ENCODE data around the gene TTLL8. TPM values are rescaled to one million over a fixed set of nuclear protein-coding genes. Genes with fewer than 3 reads are reported as not detected.

Gene TTLL8
- total RNA-seq, 1 donor = not detected

DNA sequence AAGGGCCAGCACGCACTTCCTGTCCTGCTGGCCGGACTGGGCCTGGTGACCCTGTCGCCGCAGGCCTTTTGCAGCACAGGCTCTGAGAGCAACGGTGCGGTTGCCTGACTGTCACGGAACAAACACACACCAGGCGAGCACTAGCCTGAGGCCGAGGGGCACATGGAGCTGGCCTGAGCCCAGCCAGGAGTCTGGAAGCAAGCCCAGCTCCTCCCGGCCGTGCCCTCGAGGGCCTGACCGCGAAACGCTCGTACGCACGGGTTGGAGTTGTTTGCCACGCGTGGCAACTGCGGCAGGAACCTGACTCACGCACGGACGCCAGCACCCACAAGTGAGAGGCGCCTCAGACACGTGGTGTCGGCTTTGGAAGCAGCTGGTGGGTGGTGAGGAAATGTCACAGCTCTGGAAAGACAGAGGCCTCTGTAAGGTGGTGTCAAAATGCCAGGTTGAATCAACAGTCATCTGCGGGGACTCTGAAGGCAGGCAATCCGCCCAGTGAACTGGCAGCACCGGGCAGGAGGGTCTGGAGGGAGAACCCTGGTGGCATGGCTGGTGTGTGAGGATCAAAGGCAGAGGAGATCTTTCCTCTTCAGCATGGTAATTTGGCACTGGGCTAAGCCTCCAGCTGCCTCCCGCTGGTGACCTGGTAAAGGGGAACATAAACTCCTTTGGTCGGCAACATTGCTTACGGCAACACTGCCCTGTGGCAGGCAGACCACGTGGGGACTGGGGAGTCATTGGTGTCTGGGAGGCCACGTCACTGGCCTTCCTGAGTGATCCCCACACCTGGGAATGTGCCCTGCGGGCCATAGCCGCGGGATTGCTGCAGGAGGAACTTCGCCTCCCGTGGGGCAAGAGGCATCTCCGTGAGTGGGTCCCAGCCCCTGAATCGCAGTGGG, 30.2 kb downstream of the TTLL8 start:
- no peak for DNase-seq (ENCODE audit: low read depth)
- H3K4me3 ChIP-seq (ENCODE audit: low read depth, low read length) = no peak overlapping the region
- TF ChIP-seq, protein P1, sequence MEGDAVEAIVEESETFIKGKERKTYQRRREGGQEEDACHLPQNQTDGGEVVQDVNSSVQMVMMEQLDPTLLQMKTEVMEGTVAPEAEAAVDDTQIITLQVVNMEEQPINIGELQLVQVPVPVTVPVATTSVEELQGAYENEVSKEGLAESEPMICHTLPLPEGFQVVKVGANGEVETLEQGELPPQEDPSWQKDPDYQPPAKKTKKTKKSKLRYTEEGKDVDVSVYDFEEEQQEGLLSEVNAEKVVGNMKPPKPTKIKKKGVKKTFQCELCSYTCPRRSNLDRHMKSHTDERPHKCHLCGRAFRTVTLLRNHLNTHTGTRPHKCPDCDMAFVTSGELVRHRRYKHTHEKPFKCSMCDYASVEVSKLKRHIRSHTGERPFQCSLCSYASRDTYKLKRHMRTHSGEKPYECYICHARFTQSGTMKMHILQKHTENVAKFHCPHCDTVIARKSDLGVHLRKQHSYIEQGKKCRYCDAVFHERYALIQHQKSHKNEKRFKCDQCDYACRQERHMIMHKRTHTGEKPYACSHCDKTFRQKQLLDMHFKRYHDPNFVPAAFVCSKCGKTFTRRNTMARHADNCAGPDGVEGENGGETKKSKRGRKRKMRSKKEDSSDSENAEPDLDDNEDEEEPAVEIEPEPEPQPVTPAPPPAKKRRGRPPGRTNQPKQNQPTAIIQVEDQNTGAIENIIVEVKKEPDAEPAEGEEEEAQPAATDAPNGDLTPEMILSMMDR (IDR thresholded peaks at IDR 0.05; ENCODE audit: insufficient read depth, low read length) = no peak

DNA sequence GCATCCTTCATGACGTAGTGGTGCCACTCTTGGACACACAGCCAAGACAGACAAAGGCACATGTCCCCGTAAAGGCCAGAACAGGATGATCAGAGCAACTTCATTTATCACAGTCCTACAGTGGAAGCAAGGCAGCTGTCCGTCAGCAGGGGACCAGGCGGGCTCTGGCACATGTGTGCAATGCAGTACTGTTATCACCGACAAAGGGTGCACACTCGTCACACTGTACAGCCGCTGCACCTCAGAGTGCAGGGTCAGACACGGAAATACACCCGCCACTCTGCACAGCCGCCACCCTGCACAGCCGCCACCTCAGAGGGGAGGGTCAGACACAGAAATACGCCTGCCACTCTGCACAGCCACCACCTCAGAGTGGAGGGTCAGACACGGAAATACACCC, 32.1 kb downstream of the TTLL8 start:
- no peak overlapping the region for H3K4me3 ChIP-seq (ENCODE audit: low read depth, low read length)
- TF ChIP-seq, protein P1 (IDR thresholded peaks at IDR 0.05; ENCODE audit: insufficient read depth, low read length) = no peak
- DNase-seq (ENCODE audit: low read depth) = no peak

DNA sequence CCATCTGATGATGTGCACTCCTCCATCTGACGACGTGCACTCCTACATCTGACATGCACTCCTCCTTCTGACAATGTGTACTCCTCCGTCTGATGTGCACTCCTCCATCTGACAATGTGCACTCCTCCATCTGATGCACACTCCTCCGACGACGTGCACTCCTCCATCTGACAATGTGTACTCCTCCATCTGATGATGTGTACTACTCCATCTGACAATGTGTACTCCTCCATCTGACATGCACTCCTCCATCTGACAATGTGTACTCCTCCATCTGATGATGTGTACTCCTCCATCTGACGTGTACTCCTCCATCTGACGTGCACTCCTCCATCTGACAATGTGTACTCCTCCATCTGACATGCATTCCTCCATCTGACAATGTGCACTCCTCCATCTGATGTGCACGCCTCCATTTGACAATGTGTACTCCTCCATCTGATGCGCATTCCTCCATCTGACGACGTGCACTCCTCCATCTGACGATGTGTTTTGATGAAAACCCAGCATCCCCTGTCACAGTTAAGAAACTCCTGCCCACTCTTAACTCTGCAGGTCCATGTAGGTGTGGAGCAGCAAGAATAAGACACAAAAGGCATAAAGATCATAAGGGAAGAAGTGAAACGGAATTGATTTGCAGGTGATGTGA, 35.8 kb downstream of the TTLL8 start:
- no peak for DNase-seq (ENCODE audit: low read depth)
- no peak overlapping the region for H3K4me3 ChIP-seq (ENCODE audit: low read depth, low read length)
- TF ChIP-seq, protein P1 (IDR thresholded peaks at IDR 0.05; ENCODE audit: insufficient read depth, low read length) = no peak

DNA sequence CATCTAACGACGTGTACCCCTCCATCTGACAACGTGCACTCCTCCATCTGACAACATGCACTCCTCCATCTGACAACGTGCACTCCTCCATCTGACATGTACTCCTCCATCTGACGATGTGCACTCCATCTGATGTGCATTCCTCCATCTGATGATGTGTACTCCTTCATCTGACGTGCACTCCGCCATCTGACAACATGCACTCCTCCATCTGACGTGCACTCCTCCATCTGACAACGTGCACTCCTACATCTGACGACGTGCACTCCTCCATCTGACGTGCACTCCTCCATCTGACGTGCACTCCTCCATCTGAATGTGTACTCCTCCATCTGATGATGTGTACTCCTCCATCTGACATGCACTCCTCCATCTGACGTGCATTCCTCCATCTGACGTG, 37.5 kb downstream of the TTLL8 start:
- no peak for DNase-seq (ENCODE audit: low read depth)
- H3K4me3 ChIP-seq (ENCODE audit: low read depth, low read length) = no peak overlapping the region
- TF ChIP-seq, protein P1 (IDR thresholded peaks at IDR 0.05; ENCODE audit: insufficient read depth, low read length) = no peak

DNA sequence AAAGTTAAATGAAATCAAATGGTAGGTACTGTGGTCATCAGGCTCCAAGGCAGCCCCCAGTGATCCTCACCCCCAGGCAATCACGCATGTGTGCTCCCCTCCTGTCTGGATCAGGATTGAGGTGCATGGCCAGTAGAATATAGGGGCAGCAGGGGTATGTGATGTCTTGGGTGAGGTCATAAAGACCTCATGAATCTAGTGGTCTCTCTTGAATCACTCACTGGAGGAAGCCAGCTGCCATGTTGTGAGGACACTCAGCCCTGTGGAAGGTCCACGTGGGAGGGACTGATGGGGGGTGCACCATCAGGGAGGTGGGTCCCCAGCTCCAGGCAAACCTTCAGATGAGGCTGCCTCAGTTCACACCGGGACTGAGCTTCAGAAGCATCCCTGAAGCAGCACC, 38.8 kb downstream of the TTLL8 start:
- no peak for DNase-seq (ENCODE audit: low read depth)
- H3K4me3 ChIP-seq (ENCODE audit: low read depth, low read length) = no peak overlapping the region
- TF ChIP-seq, protein P1 (IDR thresholded peaks at IDR 0.05; ENCODE audit: insufficient read depth, low read length) = no peak

DNA sequence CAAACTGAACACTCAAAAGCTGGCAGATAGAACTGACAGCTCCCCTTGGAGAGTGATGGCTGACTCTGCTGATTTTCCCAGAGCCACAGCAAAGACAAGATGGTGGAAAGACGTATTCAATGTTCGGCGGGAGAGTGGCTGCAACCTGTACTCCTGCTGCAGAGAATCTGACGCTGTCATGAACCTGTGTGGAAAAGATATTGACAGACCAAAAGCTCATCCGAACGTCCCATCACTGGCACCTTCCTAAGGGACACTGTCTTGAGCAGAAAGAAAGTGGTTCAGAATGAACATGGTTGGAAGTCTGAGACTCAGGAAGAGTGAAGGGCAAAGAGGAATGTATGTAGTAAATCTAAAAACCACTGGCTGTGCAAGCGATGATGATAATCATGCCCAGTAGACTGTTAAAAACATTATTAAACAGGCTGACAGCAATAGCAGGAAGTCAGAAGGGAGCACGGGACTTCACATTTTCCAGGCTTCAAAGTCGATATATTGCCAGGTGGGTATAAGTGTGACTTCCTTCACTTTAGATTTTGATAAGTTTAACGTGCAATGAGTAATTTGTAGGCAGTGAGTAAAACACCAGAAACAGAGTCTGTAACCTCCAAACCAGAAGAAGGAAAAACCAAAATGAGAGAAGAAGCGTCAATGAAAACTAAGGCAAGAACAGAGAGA, 39.4 kb downstream of the TTLL8 start:
- no peak for DNase-seq (ENCODE audit: low read depth)
- no peak overlapping the region for H3K4me3 ChIP-seq (ENCODE audit: low read depth, low read length)
- TF ChIP-seq, protein P1 (IDR thresholded peaks at IDR 0.05; ENCODE audit: insufficient read depth, low read length) = no peak

Data from fibroblast of the aortic adventitia (primary cell).